Measurements from ENCODE around the gene CFL2. TPM values are rescaled to one million over a fixed set of nuclear protein-coding genes. Genes with fewer than 3 reads are reported as not detected.

Gene CFL2
- polyA plus RNA-seq, 3 donors: 59.9 to 61.8 (median 61.8) TPM

- DNase-seq: no peak
These were observed 35.7 kb downstream of the CFL2 start for GRCh38 chr14:34678735-34679134.

GRCh38 chr14:34678306-34678705, 36.1 kb downstream of the CFL2 start:
- DNase-seq: no peak

- DNase-seq: no peak
These were observed 37.7 kb downstream of the CFL2 start for GRCh38 chr14:34676516-34677211.

GRCh38 chr14:34673702-34674101, 40.7 kb downstream of the CFL2 start:
- no peak for DNase-seq

- no peak for DNase-seq
These were observed 42.7 kb downstream of the CFL2 start for GRCh38 chr14:34671716-34672115.

- DNase-seq: no peak
These were observed 46.3 kb downstream of the CFL2 start for GRCh38 chr14:34668111-34668510.

- DNase-seq: no peak
These were observed 47.4 kb downstream of the CFL2 start for GRCh38 chr14:34667007-34667406.

GRCh38 chr14:34665785-34666435, 48.5 kb downstream of the CFL2 start:
- peak; percentile 36 for DNase-seq

- no peak for DNase-seq
These were observed 51.8 kb downstream of the CFL2 start for GRCh38 chr14:34662561-34663088.

GRCh38 chr14:34660796-34661195, 53.6 kb downstream of the CFL2 start:
- DNase-seq: no peak

Other genes with a start within 250 kb of the CFL2 start
- gene EAPP, start 174.9 kb downstream of the CFL2 start, polyA plus RNA-seq (ENCODE audit: insufficient read length in 3 of 3): 10 to 100 TPM; 67.2 to 70.9 (median 69.9) TPM
- gene SNX6, start 84.4 kb downstream of the CFL2 start, polyA plus RNA-seq (ENCODE audit: insufficient read length in 3 of 3): 100 to 1,000 TPM in 2 of 3 donors, 10 to 100 TPM in 1; 98.2 to 113 (median 112) TPM
- gene BAZ1A, start 160.8 kb upstream of the CFL2 start, polyA plus RNA-seq (ENCODE audit: insufficient read length in 3 of 3): 10 to 100 TPM; 23.7 to 34.8 (median 27.6) TPM

Data from renal pelvis (tissue), 4 donors.